Right hindlimb (tissue), 1 donor: ENCODE measurements around the gene AGAP5.
"Not testable (repeated sequence)": the region's sequence is repeated elsewhere in the genome, so short reads cannot be mapped to it uniquely, and the experiment has no call there.

ENCODE experiments used
- DNase-seq: peaks from one replicate; pipeline ENCODE4 v3.0.0-alpha.2; 2018

Gene AGAP5

GRCh38 chr10:73713912-73714311 lies 16.0 kb upstream of the AGAP5 start:
- not testable (repeated sequence) for DNase-seq

- DNase-seq = not testable (repeated sequence)
These were observed 13.8 kb upstream of the AGAP5 start for GRCh38 chr10:73711683-73712082.

DNA sequence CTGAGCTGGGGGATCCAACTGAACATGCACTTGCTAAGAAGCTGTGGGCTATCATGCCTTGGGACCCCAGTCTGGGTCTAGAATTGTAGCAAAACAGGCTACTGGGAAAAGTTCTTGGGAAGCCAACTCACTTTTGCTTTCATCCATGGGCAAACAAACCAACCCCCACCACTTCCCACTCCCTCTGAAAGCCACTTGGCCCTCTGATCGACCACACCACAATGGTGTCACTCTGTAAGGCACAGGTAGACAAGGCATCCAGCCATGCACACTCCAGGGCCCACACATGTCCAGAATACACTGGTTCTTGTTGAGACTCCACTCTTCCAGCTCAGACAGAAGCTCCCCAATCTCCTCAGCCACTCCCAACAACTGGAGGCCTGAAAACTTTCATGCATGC lies 10.2 kb upstream of the AGAP5 start:
- DNase-seq = not testable (repeated sequence)

DNA sequence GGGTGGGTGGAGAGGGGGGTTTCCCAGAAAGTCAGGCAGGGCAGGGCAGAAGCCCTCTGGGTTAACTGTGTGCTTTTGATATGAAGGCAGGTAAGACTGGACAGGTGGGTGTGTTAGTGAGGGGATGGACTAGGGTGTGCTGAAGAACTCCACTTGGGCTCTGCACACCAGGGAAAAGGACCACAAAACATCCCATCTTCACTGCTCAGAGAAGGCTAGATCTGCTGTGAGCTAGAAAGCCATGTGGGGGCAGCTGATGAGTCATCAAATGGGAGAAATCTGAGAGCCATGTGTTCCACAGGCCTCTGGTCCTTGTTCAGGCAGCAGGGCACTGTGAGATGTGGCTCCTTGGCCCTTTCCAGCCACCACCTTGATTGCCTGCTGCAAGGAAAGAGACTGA lies 9.7 kb upstream of the AGAP5 start:
- not testable (repeated sequence) for DNase-seq

DNA sequence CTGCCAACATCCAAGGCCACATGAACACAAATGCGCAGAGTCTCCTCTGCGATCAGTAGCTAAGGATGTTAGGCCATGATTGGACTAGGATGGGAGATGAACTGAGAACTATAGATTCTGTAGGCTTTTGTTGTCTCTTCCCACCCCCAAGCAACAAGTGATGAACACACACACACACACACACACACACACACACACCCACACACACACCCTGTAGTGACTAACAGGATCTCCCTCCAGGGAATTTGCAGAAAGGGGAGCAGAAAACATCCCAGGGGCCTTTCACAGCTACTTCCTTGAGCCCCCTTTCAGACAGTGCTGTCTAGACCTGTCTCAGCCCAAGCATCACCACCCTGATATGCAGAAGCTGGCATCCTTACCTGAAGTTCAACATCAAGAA lies 8.6 kb upstream of the AGAP5 start:
- DNase-seq = not testable (repeated sequence)

DNA sequence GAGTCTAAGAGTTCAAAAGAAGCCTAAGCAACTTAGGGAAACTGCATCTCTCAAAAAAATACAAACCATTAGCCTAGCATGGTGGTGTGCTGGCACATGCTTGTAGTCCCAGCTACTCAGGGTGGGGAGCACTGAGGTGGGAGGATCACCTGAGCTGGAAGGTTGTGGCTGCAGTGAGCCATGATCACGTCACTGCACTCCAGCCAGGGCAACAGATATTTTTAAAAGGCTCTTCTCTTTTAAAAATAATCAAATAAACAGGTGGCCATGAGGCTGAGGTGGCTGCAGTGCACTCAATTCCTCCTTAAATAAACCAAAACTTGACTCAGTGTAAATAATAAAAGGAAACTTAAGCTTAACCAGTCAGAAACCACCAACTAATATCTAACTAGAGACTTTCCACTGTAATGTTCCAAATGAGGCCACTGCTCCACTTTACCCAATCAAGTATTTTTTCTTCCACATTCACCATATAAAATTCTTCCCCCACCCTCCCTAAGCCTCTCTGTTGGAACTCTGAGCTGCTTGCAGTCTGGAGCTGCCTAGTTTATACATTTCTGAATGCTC lies 7.7 kb upstream of the AGAP5 start:
- not testable (repeated sequence) for DNase-seq

DNA sequence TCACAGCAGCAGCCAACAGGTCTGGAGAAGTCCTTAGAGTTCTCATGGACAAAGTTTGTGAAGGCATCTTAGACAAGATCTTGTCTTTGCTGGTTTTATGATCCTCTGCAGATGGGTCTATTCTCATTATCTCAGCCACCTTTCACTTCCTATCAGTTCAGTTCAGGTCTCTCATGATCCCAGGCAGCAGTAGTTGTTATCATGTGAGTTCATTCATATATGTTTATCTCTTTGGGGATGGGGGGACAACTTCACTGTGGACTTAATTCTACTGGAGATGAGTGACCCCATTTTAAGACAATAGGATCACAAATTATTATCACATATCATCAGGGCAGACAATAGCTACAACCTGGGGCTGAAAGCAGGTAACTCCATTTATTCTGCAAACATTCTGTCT lies 6.0 kb upstream of the AGAP5 start:
- not testable (repeated sequence) for DNase-seq

DNA sequence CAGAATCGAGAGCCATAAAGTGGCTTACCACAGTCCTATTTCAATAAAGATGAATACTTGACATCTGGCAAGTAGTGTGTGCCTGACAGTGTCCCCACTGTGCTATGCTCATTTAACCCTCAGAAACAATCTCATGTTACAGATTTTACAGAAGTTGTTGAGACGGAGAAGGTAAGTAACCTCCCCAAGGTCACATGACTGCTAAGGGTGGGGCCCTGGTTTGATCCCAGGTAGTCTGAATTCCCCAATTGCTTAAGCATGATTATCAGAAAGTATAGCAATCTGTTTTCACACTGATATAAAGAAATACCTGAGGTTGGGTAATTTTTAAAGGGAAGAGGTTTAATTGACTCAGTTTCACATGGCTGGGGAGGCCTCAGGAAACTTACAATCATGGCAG lies 910 bp upstream of the AGAP5 start:
- not testable (repeated sequence) for DNase-seq

GRCh38 chr10:73695302-73695701 lies 2.6 kb downstream of the AGAP5 start:
- DNase-seq = not testable (repeated sequence)

GRCh38 chr10:73690755-73691154 lies 7.2 kb downstream of the AGAP5 start:
- not testable (repeated sequence) for DNase-seq

GRCh38 chr10:73689596-73689995 lies 8.3 kb downstream of the AGAP5 start:
- not testable (repeated sequence) for DNase-seq

- not testable (repeated sequence) for DNase-seq
These were observed 10.3 kb downstream of the AGAP5 start for GRCh38 chr10:73687641-73688040.

DNA sequence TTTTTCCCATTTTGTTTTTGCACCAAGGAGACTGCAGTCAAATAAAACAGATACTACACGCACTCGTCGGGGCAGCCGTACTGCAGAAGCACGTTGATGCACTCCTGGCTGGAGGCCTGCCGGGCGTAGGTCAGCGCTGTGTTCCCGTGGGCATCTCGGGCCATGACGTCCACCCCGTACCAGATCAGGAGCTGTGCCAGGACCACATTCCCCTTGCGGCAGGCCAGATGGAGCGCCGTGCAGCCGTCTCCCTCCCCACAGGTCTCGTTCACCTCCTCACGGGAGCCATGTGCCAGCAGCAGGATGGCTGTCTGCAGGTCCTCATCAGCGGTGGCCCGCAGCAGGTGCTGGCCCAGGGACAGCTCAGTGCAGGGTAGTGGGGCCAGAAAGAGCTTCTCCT lies 23.4 kb downstream of the AGAP5 start:
- DNase-seq = not testable (repeated sequence)

GRCh38 chr10:73668378-73668777 lies 29.5 kb downstream of the AGAP5 start:
- DNase-seq = not testable (repeated sequence)

GRCh38 chr10:73666153-73666809 lies 31.6 kb downstream of the AGAP5 start:
- DNase-seq = not testable (repeated sequence)

DNA sequence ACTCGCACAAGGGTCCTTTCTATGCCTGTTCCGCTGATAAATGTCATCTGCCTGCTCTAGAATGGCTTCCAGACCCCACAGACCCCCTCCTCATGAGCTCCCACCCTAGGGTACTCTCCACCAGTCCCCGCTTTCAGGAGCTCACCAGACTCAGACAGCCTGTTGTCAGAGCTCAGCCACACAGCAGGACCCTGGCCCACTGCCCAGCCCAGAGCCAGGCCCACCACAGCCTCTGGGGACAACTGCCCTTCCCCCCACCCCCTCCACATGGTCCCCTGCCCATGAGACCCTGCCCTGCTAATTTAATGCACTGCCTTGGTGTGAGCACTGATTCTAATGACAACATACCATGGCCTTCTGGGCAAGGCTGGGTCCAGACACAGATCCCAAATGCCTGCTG lies 32.3 kb downstream of the AGAP5 start:
- DNase-seq = not testable (repeated sequence)

- DNase-seq = not testable (repeated sequence)
These were observed 33.5 kb downstream of the AGAP5 start for GRCh38 chr10:73664156-73665040.

DNA sequence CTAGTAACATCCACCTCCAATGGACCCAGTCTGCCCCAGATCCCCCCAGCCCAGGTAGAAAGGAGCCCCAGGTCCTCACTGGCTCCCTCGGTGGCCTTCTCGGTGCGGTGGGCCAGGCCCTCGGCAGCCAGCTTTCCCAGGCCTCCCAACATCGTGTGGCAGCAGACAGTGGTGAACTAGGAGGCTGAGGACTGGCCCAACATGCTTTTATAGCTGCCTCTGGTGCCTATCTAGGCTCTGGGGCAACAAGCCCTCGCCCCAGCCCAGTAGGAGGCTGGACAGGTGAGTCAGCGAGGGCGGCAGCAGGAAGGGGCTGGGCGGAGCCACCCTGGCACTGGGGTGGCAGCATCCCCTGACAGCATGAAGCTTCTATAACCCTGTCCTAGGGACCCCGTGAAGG lies 34.3 kb downstream of the AGAP5 start:
- not testable (repeated sequence) for DNase-seq

- DNase-seq = not testable (repeated sequence)
These were observed 35.2 kb downstream of the AGAP5 start for GRCh38 chr10:73662705-73663104.

DNA sequence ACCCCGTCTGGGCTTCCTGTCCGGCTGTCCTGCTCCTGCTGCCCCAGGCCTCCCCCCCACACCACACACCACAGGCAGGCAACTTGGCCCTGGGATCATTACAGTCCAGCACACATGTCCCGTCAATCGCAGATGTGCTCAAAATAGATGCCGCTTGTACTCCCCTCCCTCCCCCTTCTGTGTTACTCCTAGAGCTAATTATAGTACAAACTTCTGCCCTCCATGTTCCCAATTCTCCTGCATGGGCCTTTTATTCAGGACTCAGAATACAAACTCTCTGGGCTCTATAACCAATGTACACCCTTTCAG lies 42.0 kb downstream of the AGAP5 start, which contains the start of gene SYNPO2L:
Gene SYNPO2L, minus strand, starts transcription at position 40 of the 309 bp plus-strand sequence. CDS start 107 bp downstream, outside the sequence.
- DNase-seq = peak; percentile 71

GRCh38 chr10:73655257-73655989 lies 42.5 kb downstream of the AGAP5 start:
- DNase-seq = no peak

DNA sequence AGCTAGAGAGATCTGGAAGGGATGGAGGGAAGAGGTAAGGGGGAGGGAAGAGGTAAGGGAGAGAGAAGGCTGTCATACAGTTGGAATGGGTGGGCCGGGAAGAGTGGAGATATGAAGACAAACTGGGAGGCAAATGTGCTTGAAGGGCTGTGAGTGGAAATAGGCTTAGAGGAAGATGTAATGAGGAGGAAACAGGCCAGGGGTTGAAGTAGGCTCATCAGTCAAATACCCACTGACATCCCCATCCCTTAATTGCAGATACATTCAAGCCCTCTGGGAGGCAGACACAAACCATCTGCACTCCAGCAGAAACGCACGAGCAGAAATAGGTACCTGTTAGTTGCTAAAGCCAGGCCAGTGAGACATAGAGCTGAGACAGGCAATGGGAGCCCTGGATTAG lies 44.2 kb downstream of the AGAP5 start:
- DNase-seq = no peak

DNA sequence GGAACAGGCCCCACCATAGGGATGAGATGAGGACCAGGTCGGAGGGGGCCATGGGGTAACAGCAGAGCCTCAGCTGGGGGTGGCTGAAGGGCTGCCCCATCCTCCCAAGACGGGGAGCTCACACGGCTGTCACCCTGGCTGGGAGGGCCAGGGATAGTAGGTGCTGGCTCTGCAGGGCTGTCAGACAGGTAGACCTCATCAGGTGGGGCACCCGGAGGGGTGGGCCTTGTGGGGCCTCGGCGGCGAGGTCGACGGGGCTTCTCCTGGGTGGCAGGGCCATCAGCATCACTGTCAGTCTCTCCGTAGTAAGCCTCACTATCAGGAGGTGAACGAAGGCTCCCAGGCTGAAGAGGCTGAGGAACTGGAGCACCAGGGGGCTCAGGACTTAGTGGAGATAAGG lies 44.7 kb downstream of the AGAP5 start:
- no peak for DNase-seq
